ENCODE data around the gene ART3. TPM values are rescaled to one million over a fixed set of nuclear protein-coding genes. Genes with fewer than 3 reads are reported as not detected.

The ART3 gene
- total and polyA plus RNA-seq, 9 of the 15 experiments (the other 6 are each of a cell fraction or from before 2014, with no cell fraction given): 0.69 to 1.4 (median 1.1) TPM; not detected in 1

DNA sequence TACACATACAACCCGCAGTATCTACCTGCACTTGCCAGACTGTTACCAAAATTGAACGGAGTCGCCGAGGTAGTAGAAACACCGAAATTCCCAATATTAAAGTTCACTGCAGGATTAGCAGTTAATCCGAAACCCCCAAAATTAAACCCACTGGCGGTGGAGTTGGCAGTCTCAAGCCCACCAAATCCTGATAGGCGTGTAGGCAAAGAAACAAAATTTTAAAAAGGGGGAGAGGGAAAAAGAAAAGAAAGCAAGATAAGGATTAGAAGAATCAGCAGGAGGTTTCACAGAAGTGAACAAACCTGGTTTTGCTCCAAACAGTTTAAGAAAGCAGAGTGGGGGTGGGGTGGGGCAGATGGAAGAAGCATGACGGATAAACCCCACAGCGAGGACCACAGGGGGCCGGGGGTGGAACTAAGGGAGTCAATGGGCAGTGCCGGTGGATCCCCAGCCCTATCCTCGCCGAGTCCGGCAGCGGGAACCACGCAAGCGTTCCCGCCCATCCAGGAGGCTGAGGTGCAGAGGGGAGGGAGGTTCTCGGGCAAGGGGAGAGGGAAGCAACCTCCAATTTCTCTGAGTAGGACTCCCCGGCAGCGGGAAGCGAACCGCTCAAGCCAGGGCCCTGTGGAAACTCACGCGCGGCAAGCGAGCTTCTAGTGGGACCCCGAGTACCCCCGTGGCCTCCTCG, 73.1 kb downstream of the ART3 start (continued):
- TF ChIP-seq NONO (IDR thresholded peaks at IDR 0.05; ENCODE audit: low read depth in 2 of 2, low read length in 1 of 2): no peak
- TF ChIP-seq MXD1 (CRISPR knock-in tag; IDR thresholded peaks at IDR 0.05; ENCODE audit: borderline replicate concordance, poor library complexity, severe bottlenecking): no peak
- no peak for TF ChIP-seq OTX1 (CRISPR knock-in tag; IDR thresholded peaks at IDR 0.05)
- TF ChIP-seq KHSRP (IDR thresholded peaks at IDR 0.05): no peak
- TF ChIP-seq JUNB (CRISPR knock-in tag; conservative IDR thresholded peaks at IDR 0.05): no peak
- peak; percentile 28; the same call in 1 of the 2 replicates for TF ChIP-seq NCOR1 (IDR thresholded peaks at IDR 0.05)
- TF ChIP-seq GTF2F1 (IDR thresholded peaks at IDR 0.05; ENCODE audit: low read depth, low read length): peak; percentile 43; the same call in 1 of the 2 replicates
- TF ChIP-seq ELK1 (CRISPR knock-in tag; IDR thresholded peaks at IDR 0.05): no peak
- TF ChIP-seq FOXP1 (CRISPR knock-in tag; IDR thresholded peaks at IDR 0.05): no peak
- TF ChIP-seq THAP12 (CRISPR knock-in tag; IDR thresholded peaks at IDR 0.05): no peak
- no peak for TF ChIP-seq GABPB2 (CRISPR knock-in tag; conservative IDR thresholded peaks at IDR 0.05)
- TF ChIP-seq RBM15 (IDR thresholded peaks at IDR 0.05; ENCODE audit: insufficient read depth, low read length): no peak
- TF ChIP-seq HLTF (IDR thresholded peaks at IDR 0.05): peak; percentile 57; the same call in 1 of the 2 replicates
- no peak for TF ChIP-seq POLR3A (IDR thresholded peaks at IDR 0.05; ENCODE audit: borderline replicate concordance, extremely low read depth, insufficient read depth, insufficient read length)
- TF ChIP-seq ZNF239 (CRISPR knock-in tag; IDR thresholded peaks at IDR 0.05): no peak
- no peak for TF ChIP-seq BHLHE40 (IDR thresholded peaks at IDR 0.05; ENCODE audit: low read length)
- no peak for TF ChIP-seq ZNF217 (CRISPR knock-in tag; IDR thresholded peaks at IDR 0.05)
- peak; percentile 33; the same call in 1 of the 2 replicates for TF ChIP-seq LEF1 (IDR thresholded peaks at IDR 0.05)
